Tongue (tissue), 2 donors: ENCODE measurements around the gene TMEM147. TPM values are rescaled to one million over a fixed set of nuclear protein-coding genes. Genes with fewer than 3 reads are reported as not detected.

Experiments used
- DNase-seq: peaks from one replicate; pipeline ENCODE4 v3.0.0-alpha.2; 2015
- total RNA-seq: library from RNA; depleted of rRNA; stranded (reverse); fragments of >200 nt; gene quantifications from one replicate; pipeline ENCODE4 v1.2.3, GENCODE V29; 2014

Gene TMEM147
- total RNA-seq, 1 donor from 2014 or later: 30.6 TPM

- peak; percentile 87 for DNase-seq
Observed at GRCh38 chr19:35549174-35549788, 3.9 kb downstream of the TMEM147 start.

- no peak for DNase-seq
Observed at GRCh38 chr19:35549879-35550523, 4.6 kb downstream of the TMEM147 start.

GRCh38 chr19:35551091-35551810 lies 5.8 kb downstream of the TMEM147 start:
- no peak for DNase-seq

GRCh38 chr19:35552534-35553384 lies 7.3 kb downstream of the TMEM147 start:
- no peak for DNase-seq

DNA sequence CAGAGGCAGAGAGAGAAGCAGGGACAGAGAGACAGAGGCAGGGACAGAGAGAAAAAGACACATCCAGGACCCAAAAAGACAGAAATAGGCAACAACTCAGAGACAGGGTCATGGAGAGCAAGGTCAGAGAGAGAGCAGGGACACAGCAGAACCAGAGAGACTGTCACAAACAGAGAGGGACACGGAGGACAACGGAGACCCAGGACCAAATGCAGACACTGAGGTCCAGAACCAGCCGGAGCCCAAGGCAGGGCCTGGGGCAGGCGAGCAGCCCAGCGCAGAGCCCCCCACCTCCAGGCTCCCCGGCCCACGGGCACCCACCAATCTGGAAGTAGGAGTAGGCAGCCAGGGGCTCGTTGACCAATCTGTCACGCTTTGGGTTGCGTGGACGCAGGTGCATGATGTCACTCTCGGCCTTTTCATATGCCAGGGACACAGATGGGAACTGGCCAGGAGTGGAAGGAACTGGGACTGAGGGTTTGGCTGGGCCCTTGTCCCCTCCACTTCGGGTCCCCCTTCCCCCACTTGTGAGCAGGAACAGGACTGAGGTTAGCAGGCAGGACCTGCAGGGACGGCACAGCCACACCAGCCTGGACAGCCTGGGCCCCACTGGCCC lies 8.1 kb downstream of the TMEM147 start:
- DNase-seq: no peak

DNA sequence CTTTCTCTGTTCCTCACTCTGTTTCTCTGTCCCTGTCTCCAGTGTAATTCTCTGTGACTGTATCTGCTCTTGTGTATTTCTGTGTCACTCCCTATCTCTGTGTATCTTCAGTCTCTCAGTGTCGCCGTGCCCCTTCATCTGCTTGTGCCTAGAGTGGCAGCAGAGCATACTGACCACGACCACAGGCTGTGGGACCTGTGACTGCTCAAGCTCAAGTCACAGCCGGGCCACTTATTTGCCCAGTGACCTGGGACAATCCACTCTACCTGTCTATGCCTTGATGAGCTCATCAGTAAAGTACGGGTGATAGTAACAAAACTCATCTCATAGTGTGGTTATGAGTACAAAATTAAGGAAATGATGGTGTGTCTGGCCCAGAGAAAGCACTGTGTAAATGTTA lies 8.7 kb downstream of the TMEM147 start:
- DNase-seq: no peak

- DNase-seq: no peak
Observed at GRCh38 chr19:35555301-35556005, 10.0 kb downstream of the TMEM147 start.

- DNase-seq: no peak
Observed at GRCh38 chr19:35556025-35556590, 10.7 kb downstream of the TMEM147 start.

DNA sequence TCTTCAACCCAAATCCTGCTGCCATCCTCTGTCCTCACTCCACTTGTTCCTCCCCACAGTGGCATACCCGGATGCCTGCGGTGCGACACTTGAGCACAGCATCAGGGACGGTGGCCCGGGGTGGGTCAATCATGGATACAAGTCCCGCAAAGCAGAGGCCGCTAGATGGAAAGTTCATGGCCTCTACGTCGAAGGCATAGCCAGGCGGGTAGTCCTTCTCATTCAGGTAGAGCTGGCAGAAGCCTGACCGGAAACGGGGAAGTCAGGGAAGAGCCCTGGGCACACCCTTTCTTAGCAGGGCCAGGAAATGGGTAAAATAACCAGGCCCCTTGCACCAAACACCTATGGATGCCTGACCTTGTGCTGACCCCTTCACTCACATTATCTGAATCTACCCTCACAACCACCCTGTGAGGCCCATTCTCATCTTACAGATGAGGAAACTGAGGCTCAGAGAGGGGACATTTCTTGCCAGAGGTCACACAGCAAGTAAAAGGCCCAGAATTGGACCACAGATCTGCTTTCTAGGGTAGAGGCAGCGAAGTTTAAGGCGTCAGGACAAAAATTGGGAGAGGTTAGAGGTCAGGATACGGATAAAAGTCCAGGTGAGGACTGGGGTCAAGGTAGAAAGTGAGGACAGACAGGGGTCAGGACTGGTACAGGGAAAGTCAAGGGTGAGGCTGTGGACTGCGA lies 11.6 kb downstream of the TMEM147 start:
- DNase-seq: no peak

DNA sequence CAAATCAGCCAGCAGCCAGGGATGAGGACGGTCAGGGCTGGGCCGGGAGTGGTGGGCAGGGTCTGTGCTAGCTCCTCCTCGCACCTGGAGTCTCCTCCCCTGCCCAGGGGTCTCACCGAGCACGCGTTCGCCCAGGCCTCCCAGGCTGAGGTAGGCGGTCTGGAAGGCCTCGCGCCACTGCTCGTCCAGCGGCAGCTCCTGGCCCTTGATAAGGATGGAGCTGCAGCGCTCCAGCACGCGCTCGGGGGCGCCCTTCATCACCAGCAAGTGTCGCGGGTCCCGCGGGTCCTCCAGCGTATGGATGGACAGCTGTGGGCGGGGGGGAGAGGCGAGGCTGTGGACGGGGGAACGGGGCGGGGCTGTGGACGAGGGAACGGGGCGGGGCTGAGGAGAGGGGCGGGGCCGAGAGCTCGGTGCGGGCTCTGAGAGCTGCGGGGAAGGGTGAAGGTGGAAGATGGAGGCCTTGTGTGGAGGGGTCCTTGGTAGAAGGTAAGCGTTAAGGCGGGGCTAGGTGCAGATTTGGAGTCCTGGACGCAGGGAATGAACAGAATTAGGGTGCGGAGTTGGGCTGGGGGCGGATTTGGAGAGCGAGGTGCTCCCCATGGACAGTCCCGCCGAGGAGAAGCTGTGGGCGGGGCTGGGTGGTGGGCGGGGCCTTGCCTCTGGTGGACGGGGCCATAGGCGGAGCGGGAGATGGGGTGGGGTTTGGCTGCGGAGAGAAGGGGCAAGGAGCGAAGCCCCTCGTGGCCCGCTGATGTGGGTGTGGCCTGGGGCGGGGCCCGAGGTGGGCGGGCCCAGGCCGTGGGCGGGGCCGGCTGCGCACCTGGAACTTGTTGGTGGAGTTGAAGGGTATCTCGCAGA lies 12.3 kb downstream of the TMEM147 start:
- DNase-seq: peak; percentile 70

GRCh38 chr19:35558400-35559280 lies 13.2 kb downstream of the TMEM147 start:
- DNase-seq: no peak

DNA sequence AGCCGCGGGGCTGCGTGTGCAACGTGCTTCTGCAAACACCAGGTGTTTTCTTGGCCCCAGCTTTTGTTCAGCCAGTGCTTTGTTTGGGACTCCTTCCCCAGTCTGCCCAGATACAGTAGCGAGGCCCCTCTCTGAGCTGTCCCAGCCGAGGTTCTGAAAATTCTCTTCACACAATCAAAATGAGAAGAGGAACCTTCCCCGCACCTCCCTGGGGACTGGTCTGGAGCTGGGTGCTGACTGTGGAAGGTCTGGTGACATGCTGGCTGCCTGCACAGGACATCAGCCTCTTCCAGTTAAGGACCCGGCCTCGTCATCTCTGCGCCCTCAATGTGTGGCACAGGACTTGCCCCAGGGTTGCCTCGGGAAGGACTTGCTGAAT lies 13.8 kb downstream of the TMEM147 start:
- no peak for DNase-seq

GRCh38 chr19:35559781-35560180 lies 14.4 kb downstream of the TMEM147 start:
- DNase-seq: no peak

- DNase-seq: no peak
Observed at GRCh38 chr19:35560271-35560670, 14.8 kb downstream of the TMEM147 start.

GRCh38 chr19:35560677-35561076 lies 15.3 kb downstream of the TMEM147 start:
- DNase-seq: no peak

- DNase-seq: no peak
Observed at GRCh38 chr19:35561436-35561835, 16.0 kb downstream of the TMEM147 start.

GRCh38 chr19:35562336-35562735 lies 16.9 kb downstream of the TMEM147 start:
- DNase-seq: no peak

DNA sequence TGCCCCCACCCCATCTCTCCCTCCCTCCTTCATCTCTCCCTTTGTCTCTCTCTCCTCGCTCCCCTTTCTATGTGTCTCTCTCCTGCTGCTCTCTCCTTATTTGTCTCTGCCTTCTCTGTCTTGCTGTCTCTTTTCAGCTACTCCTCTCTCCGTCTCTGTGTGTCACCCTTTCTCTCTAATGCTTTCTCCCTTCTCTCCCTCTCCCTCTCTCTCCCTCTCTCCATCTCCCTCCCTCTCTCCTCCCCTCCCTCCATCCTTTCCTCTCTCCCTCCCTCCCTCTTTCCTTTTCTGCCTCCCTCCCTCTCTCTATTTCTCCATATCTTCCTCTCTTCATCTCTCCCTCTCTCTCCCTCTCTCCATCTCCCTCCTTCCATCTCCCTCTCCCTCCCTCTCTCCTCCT lies 17.4 kb downstream of the TMEM147 start:
- DNase-seq: no peak
